IPS-18a (cell line): ENCODE measurements around the gene DIS3L2.
"Not testable (repeated sequence)": the region's sequence is repeated elsewhere in the genome, so short reads cannot be mapped to it uniquely, and the experiment has no call there.

Experiments
- H3K27ac ChIP-seq: one replicate; pipeline ENCODE4 v1.5.1; 2013; ENCODE audit warnings: low read length
- H3K27me3 ChIP-seq: one replicate; pipeline ENCODE4 v1.6.1; 2013; ENCODE audit warnings: mild to moderate bottlenecking, low read length; ENCODE audit not compliant: control insufficient read depth, insufficient read depth
- H3K36me3 ChIP-seq: one replicate; pipeline ENCODE4 v1.6.1; 2013; ENCODE audit warnings: low read depth, low read length; ENCODE audit not compliant: control insufficient read depth
- H3K4me1 ChIP-seq: one replicate; pipeline ENCODE4 v1.6.1; 2013; ENCODE audit warnings: low read depth, low read length; ENCODE audit not compliant: control insufficient read depth
- H3K4me3 ChIP-seq: one replicate; pipeline ENCODE4 v1.5.1; 2013; ENCODE audit warnings: low read length
- H3K9ac ChIP-seq: one replicate; pipeline ENCODE4 v1.6.1; 2013; ENCODE audit warnings: mild to moderate bottlenecking, low read length, moderate library complexity
- H3K9me3 ChIP-seq: one replicate; pipeline ENCODE4 v1.6.1; 2013; ENCODE audit warnings: low read depth, low read length; ENCODE audit not compliant: control insufficient read depth

Gene DIS3L2

GRCh38 chr2:232174662-232175061 lies 213.1 kb downstream of the DIS3L2 start:
- H3K27me3 ChIP-seq = no peaks in the 10 kb centered on the region
- H3K4me3 ChIP-seq = no peak overlapping the region
- H3K27ac ChIP-seq = no peak overlapping the region
- H3K9ac ChIP-seq = no peak overlapping the region
- H3K36me3 ChIP-seq = no peaks in the 10 kb centered on the region
- H3K4me1 ChIP-seq = no peaks in the 10 kb centered on the region
- no peaks in the 10 kb centered on the region for H3K9me3 ChIP-seq

GRCh38 chr2:232176587-232176986 lies 215.1 kb downstream of the DIS3L2 start:
- H3K9me3 ChIP-seq, H3K4me3 ChIP-seq, H3K27ac ChIP-seq, H3K9ac ChIP-seq, H3K4me1 ChIP-seq, H3K36me3 ChIP-seq, H3K27me3 ChIP-seq: not testable (repeated sequence)

- no peaks in the 10 kb centered on the region for H3K9me3 ChIP-seq
- no peak overlapping the region for H3K4me3 ChIP-seq
- H3K4me1 ChIP-seq = no peaks in the 10 kb centered on the region
- no peak overlapping the region for H3K9ac ChIP-seq
- no peaks in the 10 kb centered on the region for H3K27me3 ChIP-seq
- no peak overlapping the region for H3K27ac ChIP-seq
- no peaks in the 10 kb centered on the region for H3K36me3 ChIP-seq
These were observed 221.8 kb downstream of the DIS3L2 start for GRCh38 chr2:232183279-232183678.

- no peaks in the 10 kb centered on the region for H3K9me3 ChIP-seq
- no peak overlapping the region for H3K4me3 ChIP-seq
- H3K27ac ChIP-seq = no peak overlapping the region
- no peak overlapping the region for H3K9ac ChIP-seq
- H3K4me1 ChIP-seq = no peaks in the 10 kb centered on the region
- H3K36me3 ChIP-seq = no peaks in the 10 kb centered on the region
- no peaks in the 10 kb centered on the region for H3K27me3 ChIP-seq
These were observed 222.8 kb downstream of the DIS3L2 start for GRCh38 chr2:232184346-232184745.

GRCh38 chr2:232190796-232191195 lies 229.3 kb downstream of the DIS3L2 start:
- no peaks in the 10 kb centered on the region for H3K36me3 ChIP-seq
- no peaks in the 10 kb centered on the region for H3K9me3 ChIP-seq
- no peaks in the 10 kb centered on the region for H3K27me3 ChIP-seq
- no peak overlapping the region for H3K27ac ChIP-seq
- H3K9ac ChIP-seq = no peak overlapping the region
- H3K4me1 ChIP-seq = no peaks in the 10 kb centered on the region
- no peak overlapping the region for H3K4me3 ChIP-seq

GRCh38 chr2:232195487-232195886 lies 234.0 kb downstream of the DIS3L2 start:
- Histone ChIP-seq H3K4me1 (peaks cover 9% of the 10 kb centered on the region), H3K9me3 (no peaks in the 10 kb centered on the region), H3K36me3 (no peaks in the 10 kb centered on the region), H3K27ac (no peak overlapping the region), H3K27me3 (no peaks in the 10 kb centered on the region), H3K9ac (no peak overlapping the region), H3K4me3 (no peak overlapping the region)

GRCh38 chr2:232196802-232197201 lies 235.3 kb downstream of the DIS3L2 start:
- H3K4me1 ChIP-seq = peaks cover 9% of the 10 kb centered on the region
- no peak overlapping the region for H3K9ac ChIP-seq
- no peaks in the 10 kb centered on the region for H3K27me3 ChIP-seq
- H3K9me3 ChIP-seq = no peaks in the 10 kb centered on the region
- H3K36me3 ChIP-seq = no peaks in the 10 kb centered on the region
- H3K4me3 ChIP-seq = no peak overlapping the region
- no peak overlapping the region for H3K27ac ChIP-seq

GRCh38 chr2:232200195-232200594 lies 238.7 kb downstream of the DIS3L2 start:
- Histone ChIP-seq H3K36me3 (no peaks in the 10 kb centered on the region), H3K9me3 (no peaks in the 10 kb centered on the region), H3K4me1 (peaks cover 16% of the 10 kb centered on the region), H3K9ac (no peak overlapping the region), H3K27me3 (no peaks in the 10 kb centered on the region), H3K27ac (no peak overlapping the region), H3K4me3 (no peak overlapping the region)

- no peak overlapping the region for H3K27ac ChIP-seq
- no peaks in the 10 kb centered on the region for H3K36me3 ChIP-seq
- no peaks in the 10 kb centered on the region for H3K9me3 ChIP-seq
These were observed 241.8 kb downstream of the DIS3L2 start for GRCh38 chr2:232203166-232203891.

GRCh38 chr2:232203936-232204335 lies 242.4 kb downstream of the DIS3L2 start:
- Histone ChIP-seq H3K36me3 (no peaks in the 10 kb centered on the region), H3K27me3 (no peaks in the 10 kb centered on the region), H3K27ac (no peak overlapping the region), H3K4me3 (no peak overlapping the region), H3K4me1 (peaks cover 6% of the 10 kb centered on the region), H3K9me3 (no peaks in the 10 kb centered on the region), H3K9ac (no peak overlapping the region)

More at GRCh38 chr2:232203166-232203891, 241.8 kb downstream of the DIS3L2 start:
- H3K4me1 ChIP-seq = peaks cover 6% of the 10 kb centered on the region
- H3K9ac ChIP-seq = no peak overlapping the region
- no peaks in the 10 kb centered on the region for H3K27me3 ChIP-seq
- no peak overlapping the region for H3K4me3 ChIP-seq

GRCh38 chr2:232204457-232204931 lies 243.0 kb downstream of the DIS3L2 start:
- no peak overlapping the region for H3K27ac ChIP-seq
- no peak overlapping the region for H3K4me3 ChIP-seq
- H3K4me1 ChIP-seq = peaks cover 6% of the 10 kb centered on the region
- H3K36me3 ChIP-seq = no peaks in the 10 kb centered on the region
- H3K9me3 ChIP-seq = no peaks in the 10 kb centered on the region
- H3K9ac ChIP-seq = no peak overlapping the region
- no peaks in the 10 kb centered on the region for H3K27me3 ChIP-seq

GRCh38 chr2:232207174-232207573 lies 245.7 kb downstream of the DIS3L2 start:
- Histone ChIP-seq H3K4me3 (no peak overlapping the region), H3K4me1 (peaks cover 6% of the 10 kb centered on the region), H3K9ac (no peak overlapping the region), H3K9me3 (no peaks in the 10 kb centered on the region), H3K36me3 (no peaks in the 10 kb centered on the region), H3K27ac (no peak overlapping the region), H3K27me3 (no peaks in the 10 kb centered on the region)
